ENCODE data around the gene PHYKPL. TPM values are rescaled to one million over a fixed set of nuclear protein-coding genes. Genes with fewer than 3 reads are reported as not detected.

Gene PHYKPL
- total RNA-seq, 2 donors from 2014 or later = 22.8 to 34.5 TPM

DNA sequence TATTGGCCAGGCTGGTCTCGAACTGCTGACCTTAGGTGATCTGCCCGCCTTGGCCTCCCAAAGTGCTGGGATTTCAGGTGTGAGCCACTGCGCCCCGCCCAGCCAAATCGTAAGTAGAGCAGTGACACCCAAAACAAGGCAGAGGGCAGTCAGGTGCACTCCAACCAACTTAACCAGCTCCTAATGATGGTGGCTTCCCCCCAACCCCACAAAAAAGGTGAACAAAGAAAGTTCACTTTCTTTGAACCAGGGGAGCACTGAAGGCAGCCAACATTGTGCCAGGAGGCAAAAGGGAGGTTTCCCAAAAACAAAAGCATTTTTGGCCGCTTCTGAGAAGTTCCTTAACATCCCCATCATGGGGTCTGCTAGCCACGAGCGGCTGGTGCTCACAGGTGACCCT lies 55.0 kb downstream of the PHYKPL start:
- Histone ChIP-seq H3K27me3 (no peaks in the 10 kb centered on the region), H3K4me3 (no peak overlapping the region), H3K27ac (no peak overlapping the region), H3K9me3 (no peaks in the 10 kb centered on the region), H3K4me1 (no peaks in the 10 kb centered on the region), H3K36me3 (no peaks in the 10 kb centered on the region)
- TF ChIP-seq, protein P1, sequence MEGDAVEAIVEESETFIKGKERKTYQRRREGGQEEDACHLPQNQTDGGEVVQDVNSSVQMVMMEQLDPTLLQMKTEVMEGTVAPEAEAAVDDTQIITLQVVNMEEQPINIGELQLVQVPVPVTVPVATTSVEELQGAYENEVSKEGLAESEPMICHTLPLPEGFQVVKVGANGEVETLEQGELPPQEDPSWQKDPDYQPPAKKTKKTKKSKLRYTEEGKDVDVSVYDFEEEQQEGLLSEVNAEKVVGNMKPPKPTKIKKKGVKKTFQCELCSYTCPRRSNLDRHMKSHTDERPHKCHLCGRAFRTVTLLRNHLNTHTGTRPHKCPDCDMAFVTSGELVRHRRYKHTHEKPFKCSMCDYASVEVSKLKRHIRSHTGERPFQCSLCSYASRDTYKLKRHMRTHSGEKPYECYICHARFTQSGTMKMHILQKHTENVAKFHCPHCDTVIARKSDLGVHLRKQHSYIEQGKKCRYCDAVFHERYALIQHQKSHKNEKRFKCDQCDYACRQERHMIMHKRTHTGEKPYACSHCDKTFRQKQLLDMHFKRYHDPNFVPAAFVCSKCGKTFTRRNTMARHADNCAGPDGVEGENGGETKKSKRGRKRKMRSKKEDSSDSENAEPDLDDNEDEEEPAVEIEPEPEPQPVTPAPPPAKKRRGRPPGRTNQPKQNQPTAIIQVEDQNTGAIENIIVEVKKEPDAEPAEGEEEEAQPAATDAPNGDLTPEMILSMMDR (IDR thresholded peaks at IDR 0.05) = no peak
- no peak for DNase-seq (ENCODE audit: low spot score)

GRCh38 chr5:178176791-178177190 lies 55.8 kb downstream of the PHYKPL start:
- no peaks in the 10 kb centered on the region for H3K9me3 ChIP-seq
- no peaks in the 10 kb centered on the region for H3K27me3 ChIP-seq
- no peak overlapping the region for H3K27ac ChIP-seq
- no peaks in the 10 kb centered on the region for H3K36me3 ChIP-seq
- no peaks in the 10 kb centered on the region for H3K4me1 ChIP-seq
- H3K4me3 ChIP-seq = no peak overlapping the region
- TF ChIP-seq, protein P1 (IDR thresholded peaks at IDR 0.05) = no peak
- no peak for DNase-seq (ENCODE audit: low spot score)

GRCh38 chr5:178174456-178174855 lies 58.1 kb downstream of the PHYKPL start:
- Histone ChIP-seq H3K36me3 (no peaks in the 10 kb centered on the region), H3K4me1 (no peaks in the 10 kb centered on the region), H3K4me3 (no peak overlapping the region), H3K27ac (no peak overlapping the region), H3K9me3 (no peaks in the 10 kb centered on the region), H3K27me3 (no peaks in the 10 kb centered on the region)
- DNase-seq (ENCODE audit: low spot score) = no peak
- TF ChIP-seq, protein P1 (IDR thresholded peaks at IDR 0.05) = no peak

- no peaks in the 10 kb centered on the region for H3K9me3 ChIP-seq
Observed at GRCh38 chr5:178170455-178170854, 62.1 kb downstream of the PHYKPL start.

GRCh38 chr5:178165581-178165980 lies 67.0 kb downstream of the PHYKPL start:
- Histone ChIP-seq H3K4me1 (peaks cover 0 to 10% of the 10 kb centered on the region in 2 donors), H3K4me3 (no peak overlapping the region), H3K27ac (no peak overlapping the region), H3K9me3 (no peaks in the 10 kb centered on the region), H3K27me3 (no peaks in the 10 kb centered on the region), H3K36me3 (no peaks in the 10 kb centered on the region)
- TF ChIP-seq, protein P1 (IDR thresholded peaks at IDR 0.05) = no peak
- DNase-seq (ENCODE audit: low spot score) = no peak

More at GRCh38 chr5:178170455-178170854, 62.1 kb downstream of the PHYKPL start:
- Histone ChIP-seq H3K27me3 (no peaks in the 10 kb centered on the region), H3K4me3 (no peak overlapping the region), H3K4me1 (no peaks in the 10 kb centered on the region), H3K27ac (no peak overlapping the region), H3K36me3 (no peaks in the 10 kb centered on the region)
- TF ChIP-seq, protein P1 (IDR thresholded peaks at IDR 0.05) = no peak
- DNase-seq (ENCODE audit: low spot score) = no peak

All from right atrium auricular region (tissue), 2 donors.